Activated CD4-positive, alpha-beta T cell treated with anti-CD3 and anti-CD28 coated beads, Interleukin-2, amount 50 U/mL, for 16 hours (primary cell): Measurements from ENCODE around the gene LYPD6B.

Experiments
- DNase-seq: peaks from one replicate; pipeline ENCODE4 v3.0.0-alpha.2; 2020

The LYPD6B gene

GRCh38 chr2:149080971-149081370 is 42.5 kb downstream of the LYPD6B start:
- DNase-seq: no peak

- DNase-seq: no peak
Observed at GRCh38 chr2:149082079-149082478, 43.6 kb downstream of the LYPD6B start.

- no peak for DNase-seq
Observed at GRCh38 chr2:149082735-149083134, 44.2 kb downstream of the LYPD6B start.

- no peak for DNase-seq
Observed at GRCh38 chr2:149084924-149085795, 46.7 kb downstream of the LYPD6B start.

GRCh38 chr2:149087751-149088150 is 49.3 kb downstream of the LYPD6B start:
- DNase-seq: no peak

- no peak for DNase-seq
Observed at GRCh38 chr2:149089068-149089467, 50.6 kb downstream of the LYPD6B start.

- no peak for DNase-seq
Observed at GRCh38 chr2:149090706-149091105, 52.2 kb downstream of the LYPD6B start.

- no peak for DNase-seq
Observed at GRCh38 chr2:149093579-149093978, 55.1 kb downstream of the LYPD6B start.

- no peak for DNase-seq
Observed at GRCh38 chr2:149094217-149095015, 55.9 kb downstream of the LYPD6B start.

- DNase-seq: no peak
Observed at GRCh38 chr2:149098701-149099100, 60.2 kb downstream of the LYPD6B start.

GRCh38 chr2:149099298-149099697 is 60.8 kb downstream of the LYPD6B start:
- no peak for DNase-seq

- DNase-seq: no peak
Observed at GRCh38 chr2:149100739-149101699, 62.5 kb downstream of the LYPD6B start.

GRCh38 chr2:149101818-149102217 is 63.3 kb downstream of the LYPD6B start:
- DNase-seq: no peak

- no peak for DNase-seq
Observed at GRCh38 chr2:149103081-149103620, 64.7 kb downstream of the LYPD6B start.

- DNase-seq: no peak
Observed at GRCh38 chr2:149104221-149104620, 65.7 kb downstream of the LYPD6B start.

- DNase-seq: no peak
Observed at GRCh38 chr2:149112068-149112467, 73.6 kb downstream of the LYPD6B start.

GRCh38 chr2:149112713-149113112 is 74.2 kb downstream of the LYPD6B start:
- DNase-seq: no peak

GRCh38 chr2:149115781-149116180 is 77.3 kb downstream of the LYPD6B start:
- no peak for DNase-seq

- DNase-seq: no peak
Observed at GRCh38 chr2:149119368-149119767, 80.9 kb downstream of the LYPD6B start.

- DNase-seq: no peak
Observed at GRCh38 chr2:149122516-149122915, 84.0 kb downstream of the LYPD6B start.

- DNase-seq: no peak
Observed at GRCh38 chr2:149125031-149125725, 86.7 kb downstream of the LYPD6B start.

- no peak for DNase-seq
Observed at GRCh38 chr2:149129433-149129832, 90.9 kb downstream of the LYPD6B start.
